ENCODE measurements around the gene DAAM1.

The DAAM1 gene

DNA sequence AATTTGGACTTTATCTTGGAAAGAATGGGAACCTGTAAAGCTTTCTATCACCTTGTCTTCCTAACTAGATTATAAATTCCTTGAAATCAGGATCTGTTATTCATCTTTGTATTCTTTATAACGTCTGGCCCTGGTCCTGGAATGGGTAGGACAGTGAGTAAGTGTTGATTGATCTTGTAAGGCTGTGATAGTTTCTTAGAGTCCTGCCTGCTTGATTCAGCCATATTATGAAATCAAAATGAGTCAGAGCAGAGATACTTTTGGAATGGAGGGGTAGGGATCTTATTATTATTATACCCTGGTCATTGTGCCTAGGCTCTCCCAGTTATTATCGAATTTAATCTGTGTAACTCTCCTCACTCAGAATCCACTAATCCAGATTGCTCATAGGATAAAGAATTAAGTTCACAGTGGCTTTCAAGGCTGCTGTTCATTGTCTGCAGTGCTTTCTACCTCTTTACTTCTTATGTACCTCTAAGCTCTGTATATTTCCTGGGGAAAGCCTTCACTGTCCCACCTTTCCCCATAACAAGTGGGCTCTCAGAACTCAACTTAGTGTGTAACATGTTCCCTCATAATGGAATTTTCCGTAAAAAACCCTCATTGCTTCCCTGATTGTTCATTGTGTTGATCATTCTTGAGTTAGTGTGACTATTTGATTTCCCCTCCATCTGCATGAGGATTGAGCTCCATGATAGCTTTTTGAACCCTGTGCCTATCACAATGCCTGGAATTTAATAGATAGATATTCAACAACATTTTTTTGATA, 93.3 kb downstream of the DAAM1 start:
- TF ChIP-seq, protein P1, sequence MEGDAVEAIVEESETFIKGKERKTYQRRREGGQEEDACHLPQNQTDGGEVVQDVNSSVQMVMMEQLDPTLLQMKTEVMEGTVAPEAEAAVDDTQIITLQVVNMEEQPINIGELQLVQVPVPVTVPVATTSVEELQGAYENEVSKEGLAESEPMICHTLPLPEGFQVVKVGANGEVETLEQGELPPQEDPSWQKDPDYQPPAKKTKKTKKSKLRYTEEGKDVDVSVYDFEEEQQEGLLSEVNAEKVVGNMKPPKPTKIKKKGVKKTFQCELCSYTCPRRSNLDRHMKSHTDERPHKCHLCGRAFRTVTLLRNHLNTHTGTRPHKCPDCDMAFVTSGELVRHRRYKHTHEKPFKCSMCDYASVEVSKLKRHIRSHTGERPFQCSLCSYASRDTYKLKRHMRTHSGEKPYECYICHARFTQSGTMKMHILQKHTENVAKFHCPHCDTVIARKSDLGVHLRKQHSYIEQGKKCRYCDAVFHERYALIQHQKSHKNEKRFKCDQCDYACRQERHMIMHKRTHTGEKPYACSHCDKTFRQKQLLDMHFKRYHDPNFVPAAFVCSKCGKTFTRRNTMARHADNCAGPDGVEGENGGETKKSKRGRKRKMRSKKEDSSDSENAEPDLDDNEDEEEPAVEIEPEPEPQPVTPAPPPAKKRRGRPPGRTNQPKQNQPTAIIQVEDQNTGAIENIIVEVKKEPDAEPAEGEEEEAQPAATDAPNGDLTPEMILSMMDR (IDR thresholded peaks at IDR 0.05; ENCODE audit: extremely low read depth, missing control alignments) = no peak
- no peak for DNase-seq (ENCODE audit: low spot score)

DNA sequence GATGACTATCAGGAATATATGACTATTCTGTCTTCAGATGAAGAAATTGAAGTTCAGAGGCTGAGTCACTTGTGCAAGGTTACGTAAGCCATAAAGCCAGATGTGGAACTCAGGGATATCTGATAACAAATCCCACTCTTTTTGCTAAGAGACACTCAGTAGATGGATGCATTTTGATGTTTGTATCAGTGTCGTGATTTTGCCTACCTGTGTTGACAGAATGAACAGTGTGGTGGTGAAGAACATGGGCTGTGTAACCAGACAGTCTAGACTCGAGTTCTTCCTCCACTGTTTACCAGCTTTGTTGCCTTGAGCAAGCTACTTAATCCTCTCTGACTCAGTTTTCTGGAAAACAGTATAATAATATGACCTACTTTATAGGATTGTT, 93.9 kb downstream of the DAAM1 start:
- DNase-seq (ENCODE audit: low spot score) = no peak
- TF ChIP-seq, protein P1 (IDR thresholded peaks at IDR 0.05; ENCODE audit: extremely low read depth, missing control alignments) = no peak

DNA sequence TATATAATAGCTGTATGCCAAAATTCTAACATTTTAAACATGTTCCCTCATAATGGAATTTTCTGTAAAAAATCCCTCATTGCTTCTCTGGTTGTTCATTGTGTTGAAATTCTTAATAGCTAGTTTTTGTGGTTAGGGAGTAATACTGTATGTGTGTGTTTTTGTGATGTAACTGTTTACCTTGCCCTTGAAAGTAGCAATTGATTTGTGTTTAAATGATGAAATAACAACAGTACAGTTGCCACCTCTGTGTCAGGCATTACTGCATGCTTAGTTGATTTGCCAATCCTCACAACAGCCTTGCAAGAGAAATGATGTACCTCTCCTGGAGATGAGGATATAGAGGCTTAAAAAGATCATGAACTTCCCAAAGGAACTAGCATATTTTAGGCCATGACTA, 94.9 kb downstream of the DAAM1 start:
- TF ChIP-seq, protein P1 (IDR thresholded peaks at IDR 0.05; ENCODE audit: extremely low read depth, missing control alignments) = no peak
- DNase-seq (ENCODE audit: low spot score) = no peak

DNA sequence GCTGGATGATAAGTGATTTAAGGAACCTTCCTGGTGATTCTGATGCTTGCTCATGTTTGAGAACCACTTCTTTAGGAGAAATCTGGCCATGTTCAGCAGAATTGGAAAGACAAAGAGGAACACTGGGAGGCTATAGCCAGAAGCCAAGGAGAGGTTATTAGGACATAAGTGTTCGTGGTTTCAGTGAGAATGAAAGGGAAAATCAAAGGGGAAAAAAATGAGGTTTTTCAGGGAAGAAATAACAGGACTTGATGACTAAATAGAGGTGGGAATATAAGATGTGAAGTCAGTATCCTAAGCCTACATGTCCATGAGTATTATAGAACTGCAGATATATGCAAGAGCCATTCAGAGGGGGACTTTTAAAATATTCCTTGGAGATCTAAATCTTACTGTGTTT, 95.6 kb downstream of the DAAM1 start:
- TF ChIP-seq, protein P1 (IDR thresholded peaks at IDR 0.05; ENCODE audit: extremely low read depth, missing control alignments) = no peak
- no peak for DNase-seq (ENCODE audit: low spot score)

DNA sequence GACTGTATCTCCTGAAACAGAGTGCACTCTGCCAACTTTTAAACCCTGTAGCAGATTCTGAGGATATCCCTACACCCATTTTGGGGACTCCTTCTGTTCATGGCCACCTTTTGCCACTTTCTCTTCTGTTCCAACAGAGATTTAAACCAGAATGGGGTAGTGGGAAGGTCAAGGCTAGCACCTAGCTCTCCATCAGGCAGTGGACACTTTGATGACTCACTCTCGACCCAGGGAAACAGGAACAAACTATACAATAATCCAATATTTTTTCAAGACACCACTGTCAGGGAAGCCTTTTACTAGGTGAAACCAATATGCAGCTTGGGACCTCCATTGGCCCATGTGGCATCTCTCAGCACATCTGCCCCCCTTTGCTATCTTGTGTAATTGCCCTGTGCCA, 103.6 kb downstream of the DAAM1 start:
- DNase-seq (ENCODE audit: low spot score) = no peak
- TF ChIP-seq, protein P1 (IDR thresholded peaks at IDR 0.05; ENCODE audit: extremely low read depth, missing control alignments) = no peak

DNA sequence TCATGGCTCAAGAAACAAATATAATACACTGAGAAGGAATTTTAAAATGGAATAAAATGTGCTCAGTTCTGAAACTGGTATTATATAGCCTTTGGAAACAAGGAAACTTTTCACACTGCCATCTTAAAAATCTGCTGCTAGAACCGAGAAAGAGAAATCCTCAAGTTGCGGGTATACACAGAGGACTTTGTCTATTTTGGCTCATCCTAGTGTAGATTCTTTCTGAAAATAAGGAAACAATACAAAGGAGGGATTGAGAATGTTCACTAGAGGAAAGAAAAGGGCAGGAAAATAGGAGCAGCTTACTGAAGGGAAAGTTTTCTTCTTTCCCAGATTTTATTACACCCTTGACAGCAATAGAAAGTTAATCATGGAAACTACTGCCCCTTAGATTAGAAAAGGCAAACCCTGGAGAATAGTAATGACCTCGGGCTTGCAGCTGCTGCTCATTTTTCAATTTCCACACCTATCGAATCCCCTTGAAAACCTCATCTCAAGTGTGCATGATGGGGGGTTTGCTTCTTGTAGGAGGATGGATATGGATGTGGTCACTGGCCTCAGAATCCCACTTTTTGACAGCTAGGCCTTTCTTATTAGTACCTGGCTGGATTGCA, 104.6 kb downstream of the DAAM1 start:
- no peak for DNase-seq (ENCODE audit: low spot score)
- TF ChIP-seq, protein P1 (IDR thresholded peaks at IDR 0.05; ENCODE audit: extremely low read depth, missing control alignments) = no peak

DNA sequence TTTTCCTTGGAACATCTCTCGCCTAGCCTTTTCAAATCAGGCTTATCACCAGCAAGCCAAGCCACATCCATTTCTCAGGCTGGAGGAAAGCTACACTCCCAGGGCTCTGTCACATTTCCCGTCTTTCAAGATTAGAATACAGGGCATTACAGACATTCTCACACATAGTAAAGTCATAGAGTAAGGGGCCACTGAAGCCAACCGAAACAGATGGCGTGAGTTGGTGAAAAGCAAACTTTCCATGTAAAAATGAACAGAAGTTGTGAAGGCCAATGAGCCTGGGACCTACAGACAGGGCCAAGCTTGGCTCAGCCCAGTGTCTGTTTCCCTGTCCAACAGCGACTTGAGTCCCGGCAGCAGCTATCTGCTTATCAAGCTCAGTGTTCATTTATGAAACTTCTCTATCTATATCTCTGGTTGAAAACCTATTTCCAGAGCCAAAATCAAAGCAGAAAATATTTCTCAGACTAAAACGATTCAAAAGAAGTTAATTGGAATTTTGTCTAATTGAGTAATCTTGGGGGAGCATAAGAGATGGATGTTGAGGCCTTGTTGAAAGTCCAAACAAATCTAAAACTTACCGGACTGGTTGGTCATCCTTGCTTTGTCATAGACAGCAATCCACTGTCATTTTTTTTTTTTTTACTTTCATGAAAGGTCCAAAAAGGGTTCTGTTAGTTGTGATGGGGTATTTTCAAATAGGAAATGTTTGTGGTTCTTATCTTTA, 105.6 kb downstream of the DAAM1 start:
- TF ChIP-seq, protein P1 (IDR thresholded peaks at IDR 0.05; ENCODE audit: extremely low read depth, missing control alignments) = no peak

More for the DNA sequence above, 105.6 kb downstream of the DAAM1 start:
- no peak for DNase-seq (ENCODE audit: low spot score)

All from GM20000 (cell line).